Inferior parietal cortex (tissue), 1 donor: ENCODE data around the gene EXOC3.
"Not testable (repeated sequence)": the region's sequence is repeated elsewhere in the genome, so short reads cannot be mapped to it uniquely, and the experiment has no call there.

Source experiments
- DNase-seq: peaks from one replicate; pipeline ENCODE4 v3.0.0-alpha.2; 2016; ENCODE audit errors: extremely low spot score

Gene EXOC3

GRCh38 chr5:407051-407450 is 35.9 kb upstream of the EXOC3 start:
- no peak for DNase-seq

GRCh38 chr5:407801-408268 is 35.1 kb upstream of the EXOC3 start:
- no peak for DNase-seq

GRCh38 chr5:410911-411517 is 32.0 kb upstream of the EXOC3 start:
- no peak for DNase-seq

GRCh38 chr5:411728-412127 is 31.2 kb upstream of the EXOC3 start:
- no peak for DNase-seq

- DNase-seq = not testable (repeated sequence)
These were observed 27.7 kb upstream of the EXOC3 start for GRCh38 chr5:414991-415927.

- DNase-seq = no peak
These were observed 26.9 kb upstream of the EXOC3 start for GRCh38 chr5:415928-416635.

GRCh38 chr5:416636-416960 is 26.4 kb upstream of the EXOC3 start:
- DNase-seq = no peak

- DNase-seq = no peak
These were observed 25.4 kb upstream of the EXOC3 start for GRCh38 chr5:417301-418161.

GRCh38 chr5:418162-419121 is 24.5 kb upstream of the EXOC3 start:
- DNase-seq = no peak

- no peak for DNase-seq
These were observed 23.0 kb upstream of the EXOC3 start for GRCh38 chr5:419970-420369.

- DNase-seq = no peak
These were observed 22.2 kb upstream of the EXOC3 start for GRCh38 chr5:420632-421286.

- DNase-seq = no peak
These were observed 21.6 kb upstream of the EXOC3 start for GRCh38 chr5:421287-421880.

- DNase-seq = no peak
These were observed 21.1 kb upstream of the EXOC3 start for GRCh38 chr5:421901-422300.

GRCh38 chr5:422323-423232 is 20.4 kb upstream of the EXOC3 start:
- no peak for DNase-seq

GRCh38 chr5:423233-423565 is 19.8 kb upstream of the EXOC3 start:
- DNase-seq = no peak

- DNase-seq = no peak
These were observed 19.2 kb upstream of the EXOC3 start for GRCh38 chr5:423626-424261.

- no peak for DNase-seq
These were observed 18.5 kb upstream of the EXOC3 start for GRCh38 chr5:424301-425110.
